IMR-90 (cell line): ENCODE results near the gene WDR27. TPM values are rescaled to one million over a fixed set of nuclear protein-coding genes. Genes with fewer than 3 reads are reported as not detected.

Experiments
- ATAC-seq: fragments of 200-7000 bp; cut with Tn5 transposase; 2 replicates; pipeline ENCODE4 v1.9.1; 2020; ENCODE audit warnings: low read depth, mild to moderate bottlenecking, moderate library complexity
- BruUV-seq: library from RNA; stranded (reverse); fragments of 400-500 nt; replicated peaks from 2 replicates; lab custom pipeline; 2021; lab: Mats Ljungman, UMichigan
- CTCF ChIA-PET: fragments of 300-600 bp; formaldehyde crosslinking; extraction: SDS; loops from one replicate; lab custom pipeline; 2021; ENCODE audit warnings: antibody characterized with exemption; lab: Yijun Ruan, JAX
- POLR2A ChIA-PET: fragments of 300-600 bp; sonication (Branson Sonifier 250); formaldehyde crosslinking; loops from one replicate; lab custom pipeline; 2022; ENCODE audit warnings: antibody characterized with exemption; ENCODE audit not compliant: unreplicated experiment; lab: Charles Lee
- DNase-seq: peaks from one replicate; pipeline ENCODE4 v3.0.0; 2013
- H2AFZ ChIP-seq: replicated peaks from 2 replicates; pipeline ENCODE3; 2013; ENCODE audit warnings: low read length, mild to moderate bottlenecking; ENCODE audit not compliant: poor library complexity
- H2AK5ac ChIP-seq: 2 replicates; pipeline ENCODE4 v1.6.1; 2013; ENCODE audit warnings: low read depth, low read length, inconsistent platforms
- H2AK9ac ChIP-seq: replicated peaks from 2 replicates; pipeline ENCODE3; 2013; ENCODE audit warnings: mild to moderate bottlenecking, low read depth, low read length, moderate library complexity; ENCODE audit not compliant: poor library complexity
- H2BK120ac ChIP-seq: 2 replicates; pipeline ENCODE4 v1.6.1; 2013; ENCODE audit warnings: low read depth, low read length, inconsistent platforms
- H2BK15ac ChIP-seq: 3 replicates; pipeline ENCODE4 v1.6.1; 2013; ENCODE audit warnings: low read depth, low read length, inconsistent platforms
- H2BK20ac ChIP-seq: 2 replicates; pipeline ENCODE4 v1.6.1; 2013; ENCODE audit warnings: low read depth, mild to moderate bottlenecking, inconsistent platforms, low read length, moderate library complexity
- H2BK5ac ChIP-seq: 2 replicates; pipeline ENCODE4 v1.6.1; 2013; ENCODE audit warnings: mild to moderate bottlenecking, low read depth, low read length, inconsistent platforms; ENCODE audit not compliant: poor library complexity, severe bottlenecking
- H3K14ac ChIP-seq: replicated peaks from 2 replicates; pipeline ENCODE4 v1.6.1; 2013; ENCODE audit warnings: low read depth, low read length, inconsistent platforms
- H3K18ac ChIP-seq: 2 replicates; pipeline ENCODE4 v1.6.1; 2013; ENCODE audit warnings: low read depth, low read length, control low read depth
- H3K23ac ChIP-seq: 2 replicates; pipeline ENCODE4 v1.6.1; 2013; ENCODE audit warnings: low read depth, low read length, inconsistent platforms
- H3K27ac ChIP-seq: 2 replicates; pipeline ENCODE4 v1.5.1; 2013; ENCODE audit warnings: mild to moderate bottlenecking, control low read depth, low read length; ENCODE audit not compliant: insufficient read depth
- H3K27me3 ChIP-seq: 2 replicates; pipeline ENCODE4 v1.6.1; 2013; ENCODE audit warnings: low read length; ENCODE audit not compliant: control insufficient read depth, insufficient read depth
- H3K36me3 ChIP-seq: 2 replicates; pipeline ENCODE4 v1.6.1; 2013; ENCODE audit warnings: low read length, mixed read lengths; ENCODE audit not compliant: control insufficient read depth, insufficient read depth
- H3K4ac ChIP-seq: 2 replicates; pipeline ENCODE4 v1.6.1; 2013; ENCODE audit warnings: low read depth, low read length, inconsistent platforms
- H3K4me1 ChIP-seq: 2 replicates; pipeline ENCODE4 v1.6.1; 2013; ENCODE audit warnings: low read length, mixed read lengths; ENCODE audit not compliant: control insufficient read depth, insufficient read depth
- H3K4me2 ChIP-seq: 2 replicates; pipeline ENCODE4 v1.6.1; 2013; ENCODE audit warnings: low read depth, mild to moderate bottlenecking, control low read depth, low read length, moderate library complexity
- H3K4me3 ChIP-seq: 2 replicates; pipeline ENCODE4 v1.5.1; 2013; ENCODE audit warnings: low read depth, mild to moderate bottlenecking, control low read depth, low read length, moderate library complexity; ENCODE audit not compliant: insufficient read depth
- H3K56ac ChIP-seq: 2 replicates; pipeline ENCODE4 v1.6.1; 2013; ENCODE audit warnings: low read length, inconsistent platforms; ENCODE audit not compliant: insufficient read depth; ENCODE audit errors: extremely low read depth
- H3K79me1 ChIP-seq, 2 experiments: 2 replicates each; pipeline ENCODE4 v1.6.1; 2013; ENCODE audit warnings: low read length in 2 of 2, inconsistent platforms in 1 of 2, low read depth in 1 of 2
- H3K9ac ChIP-seq: 2 replicates; pipeline ENCODE4 v1.6.1; 2013; ENCODE audit warnings: low read depth, low read length, control low read depth
- H3K9me1 ChIP-seq: 2 replicates; pipeline ENCODE4 v1.6.1; 2013; ENCODE audit warnings: low read length, inconsistent platforms; ENCODE audit not compliant: insufficient read depth
- H3K9me3 ChIP-seq: 2 replicates; pipeline ENCODE4 v1.6.1; 2013; ENCODE audit warnings: low read length; ENCODE audit not compliant: control insufficient read depth, insufficient read depth
- H4K20me1 ChIP-seq: 2 replicates; pipeline ENCODE4 v1.6.1; 2013; ENCODE audit warnings: low read length, inconsistent platforms; ENCODE audit not compliant: insufficient read depth
- H4K5ac ChIP-seq: 2 replicates; pipeline ENCODE4 v1.6.1; 2013; ENCODE audit warnings: mild to moderate bottlenecking, low read depth, low read length, control low read depth
- H4K8ac ChIP-seq, 2 experiments: 2 replicates each; pipeline ENCODE4 v1.6.1; 2013; ENCODE audit warnings: low read depth in 2 of 2, low read length in 2 of 2, control low read depth in 1 of 2, inconsistent platforms in 1 of 2
- H4K91ac ChIP-seq: 2 replicates; pipeline ENCODE4 v1.6.1; 2013; ENCODE audit warnings: low read depth, low read length, inconsistent platforms; ENCODE audit not compliant: insufficient read depth
- POLR2A ChIP-seq: IDR thresholded peaks from 2 replicates; pipeline ENCODE4 v1.6.1; 2012; ENCODE audit warnings: mild to moderate bottlenecking, low read depth, low read length
- WGBS, 2 experiments: methylation state at CpG; one replicate each; pipeline versions ENCODE4 v1.1.5 to v1.1.7; 2013; ENCODE audit warnings: missing lambda C conversion rate in 2 of 2; ENCODE audit not compliant: insufficient read length in 1 of 2; ENCODE audit errors: extremely low coverage in 2 of 2; 5-methylcytosine and 5-hydroxymethylcytosine counted together
- dilution Hi-C: fragments of 300-500 bp; cut with HindIII; formaldehyde crosslinking; loops from one replicate; pipeline ENCODE4 v1.14.3; 2018; ENCODE audit warnings: low sequenced_read_pairs; ENCODE audit not compliant: unreplicated experiment
- in situ Hi-C: fragments of 300-500 bp; cut with MboI; formaldehyde crosslinking; loops from 3 replicates; pipeline ENCODE4 v1.14.3; 2019; ENCODE audit warnings: low sequenced_read_pairs, inconsistent platforms, mixed read lengths
- intact Hi-C: fragments of 100-400 bp; cut with micrococcal nuclease; formaldehyde crosslinking; loops from 2 replicates; pipeline ENCODE4 v1.10.0; 2022
- polyA plus RNA-seq, 3 experiments: library from polyadenylated mRNA; depleted of rRNA; stranded (reverse); fragments of >200 nt; gene quantifications; 2 replicates each; pipeline ENCODE4 v1.2.3, GENCODE V29; 2012; ENCODE audit warnings: low replicate concordance in 1 of 3
- total RNA-seq: library from RNA; depleted of rRNA; stranded (reverse); fragments of >200 nt; gene quantifications from 2 replicates; pipeline ENCODE4 v1.2.3, GENCODE V29; 2012

The WDR27 gene
- total and polyA plus RNA-seq, 2 of the 4 experiments (the other 2 are of a cell fraction), result 7.0 to 18.5 TPM

DNA sequence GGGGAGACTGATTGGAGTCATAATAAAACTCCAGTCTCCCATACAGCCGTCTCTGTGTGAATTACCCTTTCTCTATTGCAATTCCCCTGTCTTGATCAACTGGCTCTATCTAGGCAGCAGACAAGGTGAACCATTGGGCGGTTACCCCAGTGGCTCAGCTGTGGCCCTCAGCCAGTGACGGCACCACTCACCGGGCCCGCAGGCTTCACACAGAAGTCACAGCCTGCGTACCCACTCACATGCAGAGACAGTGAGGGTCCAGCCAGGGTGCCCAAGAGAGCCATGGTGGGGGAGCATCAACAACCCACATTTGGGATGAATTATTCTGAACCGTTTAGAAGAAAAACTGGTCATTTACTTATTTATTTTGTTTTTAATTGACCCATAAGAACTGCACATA lies 78.5 kb downstream of the WDR27 start:
- no peak overlapping the region for H2BK15ac ChIP-seq
- peaks cover 20% of the 10 kb centered on the region for H3K9me1 ChIP-seq
- H3K18ac ChIP-seq, result no peak overlapping the region
- H3K4me2 ChIP-seq, result no peak overlapping the region
- ATAC-seq (no peak), DNase-seq (no peak)
- TF ChIP-seq POLR2A, result no peak
- WGBS, 2 experiments, result 90% methylated on average over 1 of the region's 7 CpGs; no CpG with 5 or more reads in 1 of the 2 experiments
- no peak overlapping the region for H3K4ac ChIP-seq
- intact Hi-C loops, result no loop called here
- POLR2A ChIA-PET, result no interaction called here
- no peak overlapping the region for H4K91ac ChIP-seq
- no peak overlapping the region for H3K27ac ChIP-seq
- CTCF ChIA-PET, result no interaction called here
- no peak overlapping the region for H3K9ac ChIP-seq
- H3K14ac ChIP-seq, result no peak overlapping the region
- H2BK120ac ChIP-seq, result no peak overlapping the region
- no peak overlapping the region for H4K8ac ChIP-seq
- H2BK5ac ChIP-seq, result no peak overlapping the region
- dilution Hi-C loops, result no loop called here
- H4K5ac ChIP-seq, result no peak overlapping the region
- H2AK5ac ChIP-seq, result no peak overlapping the region; the same call in 1 of the 2 replicates
- in situ Hi-C loops, result no loop called here
- no peaks in the 10 kb centered on the region; the same call in 1 of the 2 replicates for H3K9me3 ChIP-seq
- H3K4me3 ChIP-seq, result no peak overlapping the region
- no peak overlapping the region for H2BK20ac ChIP-seq
- H3K79me1 ChIP-seq, result peaks cover 0 to 4% of the 10 kb centered on the region in 2 experiments; a peak in 1 of 4 replicates
- H3K23ac ChIP-seq, result no peak overlapping the region
- BruUV-seq, result no TSS peak
- peaks cover 33% of the 10 kb centered on the region for H3K36me3 ChIP-seq
- H2AFZ ChIP-seq, result no peak overlapping the region
- H4K20me1 ChIP-seq, result 0 out of 2 replicates have a peak, but pooled peaks cover 3% of the 10 kb centered on the region
- H2AK9ac ChIP-seq, result no peak overlapping the region
- peaks cover 20% of the 10 kb centered on the region for H3K4me1 ChIP-seq
- H3K56ac ChIP-seq, result no peak overlapping the region
- no peaks in the 10 kb centered on the region for H3K27me3 ChIP-seq
